HEK293 (cell line): ENCODE measurements around the gene RABGEF1.
"Not testable (repeated sequence)": the region's sequence is repeated elsewhere in the genome, so short reads cannot be mapped to it uniquely, and the experiment has no call there.

Experiments used
- CTCF ChIA-PET: fragments of 350-600 bp; formaldehyde crosslinking; extraction: SDS; loops from one replicate; lab custom pipeline; 2021; ENCODE audit warnings: antibody characterized with exemption; lab: Yijun Ruan, JAX
- POLR2A ChIA-PET: fragments of 300-600 bp; formaldehyde crosslinking; extraction: SDS; loops from one replicate; lab custom pipeline; 2020; ENCODE audit warnings: antibody characterized with exemption, inconsistent platforms; lab: Yijun Ruan, JAX
- H3K27ac ChIP-seq: fragments of 200-500 bp; sonication (Bioruptor generic); 2 replicates; pipeline ENCODE4 v1.5.1; 2014; ENCODE audit warnings: low read depth, low read length, control low read depth, inconsistent platforms; ENCODE audit errors: extremely low read depth
- H3K36me3 ChIP-seq, 2 experiments: fragments of 200-500 bp in 1 of 2; sonication (Bioruptor generic) in 1 of 2; 1 replicate in 1 of 2; 2 replicates in 1 of 2; pipeline ENCODE4 v1.5.1; 2014 to 2017; ENCODE audit warnings: inconsistent platforms in 2 of 2, low read length in 2 of 2; ENCODE audit not compliant: control insufficient read depth in 2 of 2, insufficient read depth in 1 of 2
- H3K4me1 ChIP-seq: fragments of 200-500 bp; sonication (Bioruptor generic); 2 replicates; pipeline ENCODE4 v1.5.1; 2014; ENCODE audit warnings: mild to moderate bottlenecking, low read length, inconsistent platforms; ENCODE audit not compliant: control insufficient read depth, insufficient read depth
- H3K4me3 ChIP-seq: 2 replicates; pipeline ENCODE4 v1.5.1; 2011; ENCODE audit warnings: low read depth, mild to moderate bottlenecking, control low read depth, low read length, moderate library complexity
- H3K9me3 ChIP-seq: fragments of 200-500 bp; sonication (Bioruptor generic); 2 replicates; pipeline ENCODE4 v1.5.1; 2014; ENCODE audit warnings: low read depth, low read length, inconsistent platforms; ENCODE audit not compliant: control insufficient read depth, insufficient read depth
- FEZF1 ChIP-seq: fragments of 450-650 bp; formaldehyde crosslinking; IDR thresholded peaks from 2 replicates; pipeline ENCODE4 v1.5.1; 2016; ENCODE audit warnings: missing biosample characterization, missing genetic modification characterization
- KLF8 ChIP-seq: fragments of 450-650 bp; formaldehyde crosslinking; IDR thresholded peaks from 2 replicates; pipeline ENCODE4 v1.5.1; 2016; ENCODE audit warnings: missing biosample characterization, missing genetic modification characterization
- MEIS1 ChIP-seq: sonication (generic); formaldehyde crosslinking; IDR thresholded peaks from 2 replicates; pipeline ENCODE4 v1.8.1; 2022; ENCODE audit warnings: missing genetic modification reagents, mild to moderate bottlenecking, borderline replicate concordance
- PATZ1 ChIP-seq: fragments of 450-650 bp; formaldehyde crosslinking; IDR thresholded peaks from 2 replicates; pipeline ENCODE4 v1.5.1; 2016; ENCODE audit warnings: missing biosample characterization, missing genetic modification characterization
- REPIN1 ChIP-seq: fragments of 450-650 bp; formaldehyde crosslinking; IDR thresholded peaks from 2 replicates; pipeline ENCODE4 v1.5.1; 2017; ENCODE audit warnings: missing biosample characterization, missing genetic modification characterization, low read depth
- SCRT1 ChIP-seq: fragments of 450-650 bp; formaldehyde crosslinking; IDR thresholded peaks from 2 replicates; pipeline ENCODE4 v1.5.1; 2016; ENCODE audit warnings: missing biosample characterization, missing genetic modification characterization, borderline replicate concordance
- ZBTB20 ChIP-seq: fragments of 450-650 bp; formaldehyde crosslinking; IDR thresholded peaks from 2 replicates; pipeline ENCODE4 v1.5.1; 2016; ENCODE audit warnings: missing biosample characterization, missing genetic modification characterization
- ZFP69B ChIP-seq: fragments of 450-650 bp; formaldehyde crosslinking; IDR thresholded peaks from 2 replicates; pipeline ENCODE4 v1.5.1; 2016; ENCODE audit warnings: missing biosample characterization, missing genetic modification characterization
- ZNF10 ChIP-seq: fragments of 450-650 bp; formaldehyde crosslinking; IDR thresholded peaks from 2 replicates; pipeline ENCODE4 v1.5.1; 2017; ENCODE audit warnings: missing biosample characterization, missing genetic modification characterization
- ZNF132 ChIP-seq: fragments of 450-650 bp; formaldehyde crosslinking; IDR thresholded peaks from 2 replicates; pipeline ENCODE4 v1.5.1; 2017; ENCODE audit warnings: missing biosample characterization, missing genetic modification characterization, borderline replicate concordance
- ZNF157 ChIP-seq: fragments of 450-650 bp; formaldehyde crosslinking; IDR thresholded peaks from 2 replicates; pipeline ENCODE4 v1.5.1; 2016; ENCODE audit warnings: missing biosample characterization, missing genetic modification characterization
- ZNF175 ChIP-seq: fragments of 450-650 bp; formaldehyde crosslinking; IDR thresholded peaks from 2 replicates; pipeline ENCODE4 v1.5.1; 2016; ENCODE audit warnings: missing biosample characterization, missing genetic modification characterization
- ZNF366 ChIP-seq: fragments of 450-650 bp; formaldehyde crosslinking; conservative IDR thresholded peaks from 2 replicates; pipeline ENCODE4 v1.5.1; 2016; ENCODE audit warnings: missing biosample characterization, missing genetic modification characterization
- ZNF530 ChIP-seq: fragments of 450-650 bp; formaldehyde crosslinking; IDR thresholded peaks from 2 replicates; pipeline ENCODE4 v1.5.1; 2016; ENCODE audit warnings: low read depth, missing biosample characterization, missing genetic modification characterization
- ZNF544 ChIP-seq: fragments of 450-650 bp; formaldehyde crosslinking; IDR thresholded peaks from 2 replicates; pipeline ENCODE4 v1.5.0; 2017; ENCODE audit warnings: missing biosample characterization, missing genetic modification characterization
- ZNF571 ChIP-seq: fragments of 450-650 bp; formaldehyde crosslinking; IDR thresholded peaks from 2 replicates; pipeline ENCODE4 v1.5.0; 2017; ENCODE audit warnings: missing biosample characterization, missing genetic modification characterization
- ZNF785 ChIP-seq: fragments of 450-650 bp; formaldehyde crosslinking; IDR thresholded peaks from 2 replicates; pipeline ENCODE4 v1.5.1; 2016; ENCODE audit warnings: missing biosample characterization, missing genetic modification characterization
- ZNF792 ChIP-seq: fragments of 450-650 bp; formaldehyde crosslinking; IDR thresholded peaks from 2 replicates; pipeline ENCODE4 v1.5.1; 2016; ENCODE audit warnings: missing biosample characterization, missing genetic modification characterization
- ZNF837 ChIP-seq: fragments of 450-650 bp; formaldehyde crosslinking; IDR thresholded peaks from 2 replicates; pipeline ENCODE4 v1.5.1; 2016; ENCODE audit warnings: missing biosample characterization, missing genetic modification characterization
- ZSCAN30 ChIP-seq: fragments of 450-650 bp; IDR thresholded peaks from 2 replicates; pipeline ENCODE4 v1.5.1; 2018; ENCODE audit warnings: missing biosample characterization, mild to moderate bottlenecking, missing genetic modification characterization, moderate library complexity
- TF ChIP-seq, protein P1 (sequence below): fragments of 450-650 bp; formaldehyde crosslinking; IDR thresholded peaks from 2 replicates; pipeline ENCODE4 v1.5.1; 2016; ENCODE audit warnings: missing biosample characterization, missing genetic modification characterization
- TF ChIP-seq, protein P2 (sequence below): fragments of 450-650 bp; IDR thresholded peaks from 2 replicates; pipeline ENCODE4 v1.5.1; 2018; ENCODE audit warnings: missing biosample characterization, mild to moderate bottlenecking, missing genetic modification characterization

RABGEF1 gene

GRCh38 chr7:66769833-66770512, 29.4 kb downstream of the RABGEF1 start:
- peaks cover 19% of the 10 kb centered on the region for H3K4me1 ChIP-seq
- H3K27ac ChIP-seq, result no peak overlapping the region
- ChIA-PET CTCF (interaction anchor here (0.7 kb wide), 1 partner anchor 181 kb away, joined by 4 read pairs; no protein-coding TSS in a partner anchor), POLR2A (interaction anchor here (0.6 kb wide), 1 partner anchor 31 kb away, joined by 5 read pairs; no protein-coding TSS in a partner anchor)
- no peaks in the 10 kb centered on the region for H3K9me3 ChIP-seq
- H3K4me3 ChIP-seq, result no peak overlapping the region
- H3K36me3 ChIP-seq, result peaks cover 6 to 12% of the 10 kb centered on the region in 2 experiments; a peak in 2 of 3 replicates
- TF ChIP-seq REPIN1 (no peak), PATZ1 (tag by site-specific recombination) (no peak), ZBTB20 (tag by site-specific recombination) (no peak), ZNF530 (tag by site-specific recombination) (no peak), ZFP69B (tag by site-specific recombination) (no peak), ZNF785 (tag by site-specific recombination) (no peak), ZNF10 (tag by site-specific recombination) (no peak), KLF8 (tag by site-specific recombination) (no peak)
- TF ChIP-seq, all 188 proteins: peak for 0

DNA sequence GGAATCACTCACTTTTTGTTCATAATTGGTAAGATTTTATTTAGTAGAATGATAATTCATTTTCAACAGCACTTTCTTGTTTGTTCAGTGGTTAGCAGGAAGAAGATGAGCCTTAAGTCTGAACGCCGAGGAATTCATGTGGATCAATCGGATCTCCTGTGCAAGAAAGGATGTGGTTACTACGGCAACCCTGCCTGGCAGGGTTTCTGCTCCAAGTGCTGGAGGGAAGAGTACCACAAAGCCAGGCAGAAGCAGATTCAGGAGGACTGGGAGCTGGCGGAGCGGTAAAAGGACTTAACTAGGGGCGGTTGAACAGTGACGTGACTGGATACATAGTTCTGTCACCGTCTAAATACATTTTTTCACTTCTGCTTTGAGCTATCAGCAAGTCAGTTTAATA, 31.3 kb downstream of the RABGEF1 start:
- Histone ChIP-seq H3K36me3 (peaks cover 12 to 25% of the 10 kb centered on the region in 2 experiments), H3K27ac (no peak overlapping the region), H3K9me3 (no peaks in the 10 kb centered on the region), H3K4me3 (no peak overlapping the region), H3K4me1 (peaks cover 10% of the 10 kb centered on the region)
- TF ChIP-seq, protein P1, sequence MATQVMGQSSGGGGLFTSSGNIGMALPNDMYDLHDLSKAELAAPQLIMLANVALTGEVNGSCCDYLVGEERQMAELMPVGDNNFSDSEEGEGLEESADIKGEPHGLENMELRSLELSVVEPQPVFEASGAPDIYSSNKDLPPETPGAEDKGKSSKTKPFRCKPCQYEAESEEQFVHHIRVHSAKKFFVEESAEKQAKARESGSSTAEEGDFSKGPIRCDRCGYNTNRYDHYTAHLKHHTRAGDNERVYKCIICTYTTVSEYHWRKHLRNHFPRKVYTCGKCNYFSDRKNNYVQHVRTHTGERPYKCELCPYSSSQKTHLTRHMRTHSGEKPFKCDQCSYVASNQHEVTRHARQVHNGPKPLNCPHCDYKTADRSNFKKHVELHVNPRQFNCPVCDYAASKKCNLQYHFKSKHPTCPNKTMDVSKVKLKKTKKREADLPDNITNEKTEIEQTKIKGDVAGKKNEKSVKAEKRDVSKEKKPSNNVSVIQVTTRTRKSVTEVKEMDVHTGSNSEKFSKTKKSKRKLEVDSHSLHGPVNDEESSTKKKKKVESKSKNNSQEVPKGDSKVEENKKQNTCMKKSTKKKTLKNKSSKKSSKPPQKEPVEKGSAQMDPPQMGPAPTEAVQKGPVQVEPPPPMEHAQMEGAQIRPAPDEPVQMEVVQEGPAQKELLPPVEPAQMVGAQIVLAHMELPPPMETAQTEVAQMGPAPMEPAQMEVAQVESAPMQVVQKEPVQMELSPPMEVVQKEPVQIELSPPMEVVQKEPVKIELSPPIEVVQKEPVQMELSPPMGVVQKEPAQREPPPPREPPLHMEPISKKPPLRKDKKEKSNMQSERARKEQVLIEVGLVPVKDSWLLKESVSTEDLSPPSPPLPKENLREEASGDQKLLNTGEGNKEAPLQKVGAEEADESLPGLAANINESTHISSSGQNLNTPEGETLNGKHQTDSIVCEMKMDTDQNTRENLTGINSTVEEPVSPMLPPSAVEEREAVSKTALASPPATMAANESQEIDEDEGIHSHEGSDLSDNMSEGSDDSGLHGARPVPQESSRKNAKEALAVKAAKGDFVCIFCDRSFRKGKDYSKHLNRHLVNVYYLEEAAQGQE, result no peak
- no peak for TF ChIP-seq ZFP69B (tag by site-specific recombination)
- no peak for TF ChIP-seq FEZF1 (tag by site-specific recombination)
- TF ChIP-seq ZNF366 (tag by site-specific recombination), result no peak
- TF ChIP-seq ZNF175, result no peak
- no peak for TF ChIP-seq ZNF571 (tag by site-specific recombination)
- TF ChIP-seq, protein P2, sequence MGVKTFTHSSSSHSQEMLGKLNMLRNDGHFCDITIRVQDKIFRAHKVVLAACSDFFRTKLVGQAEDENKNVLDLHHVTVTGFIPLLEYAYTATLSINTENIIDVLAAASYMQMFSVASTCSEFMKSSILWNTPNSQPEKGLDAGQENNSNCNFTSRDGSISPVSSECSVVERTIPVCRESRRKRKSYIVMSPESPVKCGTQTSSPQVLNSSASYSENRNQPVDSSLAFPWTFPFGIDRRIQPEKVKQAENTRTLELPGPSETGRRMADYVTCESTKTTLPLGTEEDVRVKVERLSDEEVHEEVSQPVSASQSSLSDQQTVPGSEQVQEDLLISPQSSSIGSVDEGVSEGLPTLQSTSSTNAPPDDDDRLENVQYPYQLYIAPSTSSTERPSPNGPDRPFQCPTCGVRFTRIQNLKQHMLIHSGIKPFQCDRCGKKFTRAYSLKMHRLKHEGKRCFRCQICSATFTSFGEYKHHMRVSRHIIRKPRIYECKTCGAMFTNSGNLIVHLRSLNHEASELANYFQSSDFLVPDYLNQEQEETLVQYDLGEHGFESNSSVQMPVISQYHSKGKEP (tag by site-specific recombination), result no peak
- TF ChIP-seq ZNF544 (tag by site-specific recombination), result no peak
- TF ChIP-seq ZNF837 (tag by site-specific recombination), result no peak
- TF ChIP-seq ZNF792 (tag by site-specific recombination), result no peak
- no peak for TF ChIP-seq SCRT1
- no peak for TF ChIP-seq PATZ1 (tag by site-specific recombination)
- no peak for TF ChIP-seq ZSCAN30
- no peak for TF ChIP-seq ZNF157 (tag by site-specific recombination)
- TF ChIP-seq ZNF132, result no peak
- no peak for TF ChIP-seq MEIS1 (CRISPR knock-in tag)
- ChIA-PET CTCF (no interaction called here), POLR2A (no interaction called here)

DNA sequence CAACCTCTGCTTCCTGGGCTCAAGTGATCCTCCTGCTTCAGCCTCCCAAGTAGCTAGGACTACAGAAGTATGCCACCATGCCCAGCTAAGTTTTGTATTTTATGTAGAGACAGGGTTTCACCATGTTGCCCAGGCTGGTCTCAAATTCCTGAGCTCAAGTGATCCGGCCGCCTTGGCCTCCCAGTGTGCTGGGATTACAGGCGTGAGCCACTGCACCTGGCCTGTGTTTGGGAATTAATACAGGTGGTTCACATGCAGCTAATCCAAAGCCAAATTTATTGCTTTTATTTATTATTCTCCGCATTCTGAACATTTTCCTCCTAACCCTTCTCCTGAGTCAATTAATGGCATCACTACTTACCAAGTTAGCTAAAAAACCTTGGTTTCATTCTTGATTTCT, 33.2 kb downstream of the RABGEF1 start:
- H3K9me3 ChIP-seq, POLR2A ChIA-PET, CTCF ChIA-PET, H3K27ac ChIP-seq, H3K4me1 ChIP-seq, H3K4me3 ChIP-seq: not testable (repeated sequence)
- H3K36me3 ChIP-seq, result peaks cover 16 to 35% of the 10 kb centered on the region in 2 experiments
